22Rv1 (cell line): Measurements from ENCODE around the gene TENM4.

Experiments
- ZFX ChIP-seq: fragments of 450-650 bp; IDR thresholded peaks from 2 replicates; pipeline ENCODE4 v1.6.1; 2017; ENCODE audit warnings: antibody characterized with exemption, borderline replicate concordance
- TF ChIP-seq, protein P1 (sequence below): fragments of 450-650 bp; IDR thresholded peaks from 2 replicates; pipeline ENCODE4 v1.5.1; 2017; ENCODE audit warnings: mild to moderate bottlenecking

DNA sequence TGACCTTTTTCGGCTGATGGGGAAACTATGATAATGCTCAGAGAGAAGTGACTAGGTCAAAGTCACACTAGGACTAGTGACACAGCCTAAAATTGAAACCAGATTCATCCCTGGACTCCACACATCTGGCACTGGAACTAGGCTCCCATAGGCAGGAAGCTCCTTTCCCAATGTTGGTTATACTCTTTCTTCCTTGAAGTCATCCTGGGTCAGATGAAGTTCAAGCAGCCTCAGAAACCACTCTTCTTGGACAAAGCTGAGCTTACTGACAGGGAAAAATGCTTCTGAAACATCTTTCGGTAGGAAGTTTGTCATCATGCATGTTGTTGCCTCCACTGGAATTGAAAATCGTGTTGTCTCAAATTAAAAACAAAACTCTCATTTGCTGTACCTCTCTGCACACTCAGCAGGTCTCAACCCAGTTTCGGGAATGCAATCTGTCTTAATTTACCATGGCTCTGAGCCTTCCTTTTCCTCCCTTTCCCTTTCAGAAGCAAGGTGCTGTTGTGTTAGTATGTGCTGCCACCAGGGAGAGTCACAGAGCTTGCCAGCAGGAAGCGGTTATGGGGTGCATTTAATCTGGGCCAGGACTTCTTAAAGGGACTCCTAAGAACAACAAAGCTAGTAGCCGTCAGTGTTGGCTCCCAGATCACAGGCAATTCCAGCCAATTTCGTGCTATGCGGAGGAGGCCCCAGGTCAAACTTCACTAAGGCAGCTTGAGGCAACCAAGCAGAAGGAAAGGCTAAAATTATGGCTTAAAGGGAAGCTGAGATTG is 384.8 kb downstream of the TENM4 start:
- TF ChIP-seq, protein P1, sequence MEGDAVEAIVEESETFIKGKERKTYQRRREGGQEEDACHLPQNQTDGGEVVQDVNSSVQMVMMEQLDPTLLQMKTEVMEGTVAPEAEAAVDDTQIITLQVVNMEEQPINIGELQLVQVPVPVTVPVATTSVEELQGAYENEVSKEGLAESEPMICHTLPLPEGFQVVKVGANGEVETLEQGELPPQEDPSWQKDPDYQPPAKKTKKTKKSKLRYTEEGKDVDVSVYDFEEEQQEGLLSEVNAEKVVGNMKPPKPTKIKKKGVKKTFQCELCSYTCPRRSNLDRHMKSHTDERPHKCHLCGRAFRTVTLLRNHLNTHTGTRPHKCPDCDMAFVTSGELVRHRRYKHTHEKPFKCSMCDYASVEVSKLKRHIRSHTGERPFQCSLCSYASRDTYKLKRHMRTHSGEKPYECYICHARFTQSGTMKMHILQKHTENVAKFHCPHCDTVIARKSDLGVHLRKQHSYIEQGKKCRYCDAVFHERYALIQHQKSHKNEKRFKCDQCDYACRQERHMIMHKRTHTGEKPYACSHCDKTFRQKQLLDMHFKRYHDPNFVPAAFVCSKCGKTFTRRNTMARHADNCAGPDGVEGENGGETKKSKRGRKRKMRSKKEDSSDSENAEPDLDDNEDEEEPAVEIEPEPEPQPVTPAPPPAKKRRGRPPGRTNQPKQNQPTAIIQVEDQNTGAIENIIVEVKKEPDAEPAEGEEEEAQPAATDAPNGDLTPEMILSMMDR = no peak
- no peak for TF ChIP-seq ZFX
